Right atrium auricular region (tissue), 2 donors: ENCODE measurements around the gene NFS1. TPM values are rescaled to one million over a fixed set of nuclear protein-coding genes. Genes with fewer than 3 reads are reported as not detected.

ENCODE experiments used
- DNase-seq: peaks from one replicate; pipeline ENCODE4 v3.0.0-alpha.2; 2019; ENCODE audit warnings: low spot score
- H3K27ac ChIP-seq, 2 donors: fragments of 200-600 bp; sonication (generic); 1 replicate in 1 of 2; 2 replicates in 1 of 2; pipeline ENCODE4 v1.5.1; 2016 to 2019
- H3K27me3 ChIP-seq, 2 donors: fragments of 200-600 bp; sonication (generic); one replicate each; pipeline versions ENCODE4 v1.5.1 to v1.6.0; 2017 to 2019
- H3K36me3 ChIP-seq: fragments of 200-600 bp; sonication (generic); one replicate; pipeline ENCODE4 v1.5.1; 2016
- H3K4me1 ChIP-seq, 2 donors: fragments of 200-600 bp; sonication (generic); one replicate each; pipeline versions ENCODE4 v1.5.1 to v1.6.0; 2017 to 2019
- H3K4me3 ChIP-seq, 2 donors: fragments of 200-600 bp; sonication (generic); 1 replicate in 1 of 2; 2 replicates in 1 of 2; pipeline ENCODE4 v1.5.1; 2017 to 2019; ENCODE audit warnings: mild to moderate bottlenecking in 1 of 2, moderate library complexity in 1 of 2
- H3K9me3 ChIP-seq, 2 donors: fragments of 200-600 bp; sonication (generic); one replicate each; pipeline ENCODE4 v1.5.1; 2019
- total RNA-seq, 2 donors: library from RNA; depleted of rRNA; stranded (reverse); fragments of >200 nt; gene quantifications; one replicate each; pipeline ENCODE4 v1.1.0, GENCODE V29; 2016
- TF ChIP-seq, protein P1 (sequence below), 2 donors: fragments of 200-600 bp; sonication (generic); IDR thresholded peaks; one replicate each; pipeline ENCODE4 v1.5.1; 2019; ENCODE audit warnings: antibody characterized with exemption in 2 of 2

NFS1 gene
- total RNA-seq, 2 donors from 2014 or later, result 24.6 to 38.7 TPM

DNA sequence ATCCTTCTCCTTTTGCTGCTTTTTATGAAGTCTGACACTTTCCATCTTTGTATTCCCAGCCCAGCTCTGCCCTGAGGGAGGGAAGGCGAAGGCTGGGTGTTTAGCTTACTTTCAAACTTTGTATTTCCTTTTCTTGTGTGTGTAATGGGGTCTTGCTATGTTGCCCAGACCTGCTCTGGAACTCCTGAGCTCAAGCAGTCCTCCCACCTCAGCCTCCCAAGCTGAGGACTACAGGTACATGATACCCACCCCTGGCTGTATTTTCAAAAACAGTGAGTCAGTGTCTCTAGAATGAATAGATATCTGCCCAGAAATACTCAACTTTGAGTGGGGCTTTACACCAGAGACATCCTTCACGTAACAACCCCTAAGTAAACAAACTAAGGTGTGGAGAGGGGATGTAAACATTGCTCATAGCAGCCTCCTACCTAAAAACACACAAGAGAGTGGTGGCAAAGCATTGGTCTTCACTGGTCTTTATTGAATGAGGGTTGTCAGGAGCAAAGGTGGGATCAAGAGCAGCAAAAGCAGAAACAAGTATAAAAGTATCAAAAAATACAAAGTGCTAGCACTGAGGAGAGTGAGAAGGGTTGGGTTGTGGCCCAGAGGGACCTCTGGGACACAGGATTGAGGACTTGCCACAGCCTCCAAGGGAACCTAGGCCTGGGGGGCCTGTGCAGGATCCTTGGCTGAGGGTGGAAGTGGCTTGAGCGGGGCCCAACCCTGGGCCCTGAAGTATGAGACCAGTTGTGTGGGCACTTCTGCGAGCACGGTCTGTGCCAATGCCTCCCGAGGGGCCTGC is 73.4 kb downstream of the NFS1 start:
- H3K4me3 ChIP-seq, result no peak overlapping the region
- no peak overlapping the region for H3K27ac ChIP-seq
- no peaks in the 10 kb centered on the region for H3K4me1 ChIP-seq
- no peak for DNase-seq
- H3K9me3 ChIP-seq, result no peaks in the 10 kb centered on the region
- peaks cover 57% of the 10 kb centered on the region for H3K36me3 ChIP-seq
- TF ChIP-seq, protein P1, sequence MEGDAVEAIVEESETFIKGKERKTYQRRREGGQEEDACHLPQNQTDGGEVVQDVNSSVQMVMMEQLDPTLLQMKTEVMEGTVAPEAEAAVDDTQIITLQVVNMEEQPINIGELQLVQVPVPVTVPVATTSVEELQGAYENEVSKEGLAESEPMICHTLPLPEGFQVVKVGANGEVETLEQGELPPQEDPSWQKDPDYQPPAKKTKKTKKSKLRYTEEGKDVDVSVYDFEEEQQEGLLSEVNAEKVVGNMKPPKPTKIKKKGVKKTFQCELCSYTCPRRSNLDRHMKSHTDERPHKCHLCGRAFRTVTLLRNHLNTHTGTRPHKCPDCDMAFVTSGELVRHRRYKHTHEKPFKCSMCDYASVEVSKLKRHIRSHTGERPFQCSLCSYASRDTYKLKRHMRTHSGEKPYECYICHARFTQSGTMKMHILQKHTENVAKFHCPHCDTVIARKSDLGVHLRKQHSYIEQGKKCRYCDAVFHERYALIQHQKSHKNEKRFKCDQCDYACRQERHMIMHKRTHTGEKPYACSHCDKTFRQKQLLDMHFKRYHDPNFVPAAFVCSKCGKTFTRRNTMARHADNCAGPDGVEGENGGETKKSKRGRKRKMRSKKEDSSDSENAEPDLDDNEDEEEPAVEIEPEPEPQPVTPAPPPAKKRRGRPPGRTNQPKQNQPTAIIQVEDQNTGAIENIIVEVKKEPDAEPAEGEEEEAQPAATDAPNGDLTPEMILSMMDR (IDR thresholded peaks at IDR 0.05), result no peak
- H3K27me3 ChIP-seq, result no peaks in the 10 kb centered on the region

DNA sequence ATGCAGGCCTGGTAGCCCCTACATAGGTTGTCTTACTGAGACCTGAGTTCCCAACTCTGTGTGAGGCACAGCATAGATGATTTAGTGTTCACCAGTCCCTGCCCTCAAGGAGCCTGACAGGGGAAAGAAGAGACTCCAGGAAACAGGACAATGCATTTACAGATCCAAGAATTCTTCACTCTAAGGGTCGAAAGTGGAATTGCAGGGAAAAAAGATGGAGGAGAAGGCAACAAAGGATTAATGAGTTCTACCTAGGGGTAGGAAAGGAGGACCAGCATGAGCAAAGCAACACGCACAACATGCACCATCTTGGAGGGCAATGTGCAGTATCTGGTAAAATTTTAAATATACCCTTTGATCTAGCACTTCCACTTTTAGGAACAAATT is 77.6 kb downstream of the NFS1 start:
- Histone ChIP-seq H3K9me3 (no peaks in the 10 kb centered on the region), H3K4me1 (peaks cover 0 to 29% of the 10 kb centered on the region in 2 donors), H3K27me3 (no peaks in the 10 kb centered on the region), H3K27ac (no peak overlapping the region), H3K4me3 (no peak overlapping the region), H3K36me3 (peaks cover 18% of the 10 kb centered on the region)
- TF ChIP-seq, protein P1 (IDR thresholded peaks at IDR 0.05), result no peak
- no peak for DNase-seq

DNA sequence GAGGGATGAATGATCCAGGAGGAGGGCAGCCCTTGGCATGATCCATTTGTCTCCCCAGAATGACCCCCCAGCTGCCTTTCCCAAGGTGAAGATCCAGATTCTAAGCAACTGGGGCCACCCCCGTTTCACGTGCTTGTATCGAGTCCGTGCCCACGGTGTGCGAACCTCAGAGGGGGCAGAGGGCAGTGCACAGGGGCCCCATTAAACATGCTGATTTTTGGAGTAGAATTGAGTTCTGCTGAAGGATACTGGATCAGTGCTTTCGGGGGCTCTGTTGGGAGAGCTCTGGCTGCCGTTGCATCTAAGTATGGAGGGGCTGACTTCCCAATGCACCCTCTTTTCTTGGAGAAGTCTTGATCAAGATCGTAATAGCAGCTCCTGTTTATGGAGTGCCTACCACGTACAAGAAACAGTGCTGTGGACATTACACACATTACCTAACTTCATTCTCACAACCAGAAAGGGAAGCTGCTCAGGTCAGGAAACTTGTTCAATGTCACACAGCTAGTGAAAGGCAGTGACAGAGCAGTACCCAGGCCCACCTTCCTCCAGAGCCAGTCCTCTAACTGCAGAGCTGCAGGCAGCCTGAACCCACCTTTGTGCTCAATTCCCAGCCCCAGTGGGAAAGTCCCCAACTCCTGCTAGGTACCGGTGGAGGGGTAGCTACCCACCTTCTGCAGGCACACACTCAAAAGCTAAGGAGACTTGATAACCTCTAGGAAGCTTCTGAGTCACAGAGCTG is 78.2 kb downstream of the NFS1 start:
- TF ChIP-seq, protein P1 (IDR thresholded peaks at IDR 0.05), result no peak
- no peaks in the 10 kb centered on the region for H3K27me3 ChIP-seq
- H3K36me3 ChIP-seq, result peaks cover 13% of the 10 kb centered on the region
- DNase-seq, result no peak
- no peak overlapping the region for H3K27ac ChIP-seq
- no peak overlapping the region for H3K4me3 ChIP-seq
- H3K9me3 ChIP-seq, result no peaks in the 10 kb centered on the region
- H3K4me1 ChIP-seq, result peaks cover 0 to 29% of the 10 kb centered on the region in 2 donors

DNA sequence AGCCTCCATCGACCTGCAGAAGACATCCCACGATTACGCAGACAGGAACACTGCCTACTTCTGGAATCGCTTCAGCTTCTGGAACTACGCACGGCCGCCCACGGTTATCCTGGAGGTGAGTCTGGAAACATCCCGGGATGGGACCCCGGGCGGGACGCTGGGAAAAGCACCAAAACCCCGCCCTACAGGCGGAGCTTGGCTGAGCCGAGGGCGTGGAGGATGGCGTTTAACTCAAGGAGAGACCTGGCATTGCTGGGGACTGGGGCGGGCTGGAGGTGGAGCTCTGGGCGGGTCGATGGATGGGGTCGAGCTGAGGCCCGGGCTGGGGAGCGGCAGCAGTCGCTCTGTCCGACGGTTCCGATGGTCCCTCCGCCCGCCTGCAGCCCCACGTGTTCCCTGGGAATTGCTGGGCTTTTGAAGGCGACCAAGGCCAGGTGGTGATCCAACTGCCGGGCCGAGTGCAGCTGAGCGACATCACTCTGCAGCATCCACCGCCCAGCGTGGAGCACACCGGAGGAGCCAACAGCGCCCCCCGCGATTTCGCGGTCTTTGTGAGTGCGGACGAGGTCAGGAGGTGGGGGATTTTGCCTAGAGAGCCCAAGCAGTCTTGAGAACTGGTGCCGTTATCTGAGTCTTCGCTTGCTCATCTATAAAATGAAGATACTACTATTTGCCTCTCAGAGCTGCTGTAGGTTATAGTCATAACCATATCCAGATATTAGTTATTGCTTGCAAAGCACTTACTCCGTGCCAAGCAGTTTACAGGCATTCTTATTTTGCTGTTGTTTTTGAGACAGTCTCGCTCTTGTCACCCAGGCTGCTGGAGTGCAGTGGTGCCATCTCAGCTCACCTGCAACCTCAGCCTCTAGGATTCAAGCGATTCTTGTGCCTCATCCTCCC is 79.7 kb downstream of the NFS1 start:
- peak; percentile 79 for DNase-seq
- Histone ChIP-seq H3K9me3 (no peaks in the 10 kb centered on the region), H3K4me3 (peak overlapping the region; percentile 41 to 69), H3K27ac (peak overlapping the region; percentile 23 to 94), H3K36me3 (no peaks in the 10 kb centered on the region), H3K27me3 (no peaks in the 10 kb centered on the region), H3K4me1 (peaks cover 0 to 36% of the 10 kb centered on the region in 2 donors)
- TF ChIP-seq, protein P1 (IDR thresholded peaks at IDR 0.05), result peak in 1 of 2 donors; percentile 50

DNA sequence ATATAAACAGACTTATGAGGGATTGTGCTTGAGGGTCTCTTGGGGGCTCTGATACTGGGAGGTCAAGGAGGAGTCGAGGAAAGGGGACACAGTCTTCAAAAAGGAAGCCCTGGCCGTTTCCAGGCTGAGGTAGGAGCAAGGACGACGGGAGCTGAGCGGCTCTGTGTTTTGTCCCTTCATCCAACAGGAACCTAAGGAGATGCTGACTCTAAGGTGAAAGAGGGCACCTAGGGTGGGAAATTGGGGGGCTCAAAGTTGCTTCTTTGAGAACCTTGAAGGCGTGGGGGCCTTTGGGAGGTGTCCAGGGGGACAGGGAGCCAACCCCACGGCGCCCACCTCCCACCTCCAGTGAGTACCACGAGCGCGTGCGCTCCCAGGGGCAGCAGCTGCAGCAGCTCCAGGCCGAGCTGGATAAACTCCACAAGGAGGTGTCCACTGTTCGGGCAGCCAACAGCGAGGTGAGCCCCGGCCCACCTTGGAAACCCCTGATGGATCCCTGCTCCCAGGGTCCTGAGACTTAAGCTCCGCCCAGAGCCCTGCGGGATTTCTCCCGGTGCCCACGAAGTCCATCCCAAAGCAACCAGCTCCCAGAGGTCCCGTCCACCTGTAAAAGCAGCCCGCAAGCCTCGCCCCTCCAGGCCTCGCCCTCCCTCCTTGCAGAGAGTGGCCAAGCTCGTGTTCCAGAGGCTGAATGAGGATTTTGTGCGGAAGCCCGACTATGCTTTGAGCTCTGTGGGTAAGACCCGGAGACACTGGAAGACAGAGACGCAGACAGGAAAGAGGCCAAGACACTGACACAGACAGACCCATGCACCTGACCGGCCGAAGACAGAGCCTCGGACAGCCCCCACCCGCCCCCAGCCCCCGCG is 80.7 kb downstream of the NFS1 start:
- no peaks in the 10 kb centered on the region for H3K27me3 ChIP-seq
- peak overlapping the region; percentile 90 to 94 for H3K27ac ChIP-seq
- H3K4me1 ChIP-seq, result peaks cover 0 to 36% of the 10 kb centered on the region in 2 donors
- no peaks in the 10 kb centered on the region for H3K9me3 ChIP-seq
- no peaks in the 10 kb centered on the region for H3K36me3 ChIP-seq
- TF ChIP-seq, protein P1 (IDR thresholded peaks at IDR 0.05), result no peak
- peak overlapping the region; percentile 41 to 69 for H3K4me3 ChIP-seq
- peak; percentile 67 for DNase-seq
